A549 treated with dexamethasone at 1 μM for 4 hours (cell line): ENCODE results near the gene KRTAP9-3. TPM values are rescaled to one million over a fixed set of nuclear protein-coding genes. Genes with fewer than 3 reads are reported as not detected.

Experiments used
- total RNA-seq: library from RNA; stranded (reverse); fragments of 200-300 nt; extraction: Qiagen RNA extraction; gene quantifications from 5 replicates; pipeline ENCODE4 v1.2.3, GENCODE V29; 2022

The KRTAP9-3 gene, protein sequence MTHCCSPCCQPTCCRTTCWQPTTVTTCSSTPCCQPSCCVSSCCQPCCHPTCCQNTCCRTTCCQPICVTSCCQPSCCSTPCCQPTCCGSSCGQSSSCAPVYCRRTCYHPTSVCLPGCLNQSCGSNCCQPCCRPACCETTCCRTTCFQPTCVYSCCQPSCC
- not detected in 5 replicates for total RNA-seq

DNA sequence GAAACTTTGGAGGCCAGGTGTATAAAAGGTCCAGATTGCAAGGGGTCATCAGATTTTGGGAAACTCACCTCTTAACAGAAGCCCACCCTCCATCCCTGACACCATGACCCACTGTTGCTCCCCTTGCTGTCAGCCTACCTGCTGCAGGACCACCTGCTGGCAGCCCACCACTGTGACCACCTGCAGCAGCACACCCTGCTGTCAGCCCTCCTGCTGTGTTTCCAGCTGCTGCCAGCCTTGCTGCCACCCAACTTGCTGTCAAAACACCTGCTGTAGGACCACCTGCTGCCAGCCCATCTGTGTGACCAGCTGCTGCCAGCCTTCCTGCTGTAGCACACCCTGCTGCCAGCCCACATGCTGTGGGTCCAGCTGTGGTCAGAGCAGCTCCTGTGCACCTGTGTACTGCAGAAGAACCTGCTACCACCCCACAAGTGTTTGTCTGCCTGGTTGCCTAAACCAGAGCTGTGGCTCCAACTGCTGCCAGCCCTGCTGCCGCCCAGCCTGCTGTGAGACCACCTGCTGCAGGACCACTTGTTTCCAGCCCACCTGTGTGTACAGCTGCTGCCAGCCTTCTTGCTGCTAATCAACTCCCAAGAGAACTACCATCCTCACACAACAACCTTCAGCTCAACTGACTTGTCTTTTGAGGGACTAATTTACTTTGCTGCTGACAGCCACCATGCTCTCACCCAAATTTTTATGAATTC lies at the start of gene KRTAP9-3:
Gene KRTAP9-3, plus strand, starts transcription at position 51 of the 707 bp plus-strand sequence. Its CDS starts 53 bp downstream, at position 104.

DNA sequence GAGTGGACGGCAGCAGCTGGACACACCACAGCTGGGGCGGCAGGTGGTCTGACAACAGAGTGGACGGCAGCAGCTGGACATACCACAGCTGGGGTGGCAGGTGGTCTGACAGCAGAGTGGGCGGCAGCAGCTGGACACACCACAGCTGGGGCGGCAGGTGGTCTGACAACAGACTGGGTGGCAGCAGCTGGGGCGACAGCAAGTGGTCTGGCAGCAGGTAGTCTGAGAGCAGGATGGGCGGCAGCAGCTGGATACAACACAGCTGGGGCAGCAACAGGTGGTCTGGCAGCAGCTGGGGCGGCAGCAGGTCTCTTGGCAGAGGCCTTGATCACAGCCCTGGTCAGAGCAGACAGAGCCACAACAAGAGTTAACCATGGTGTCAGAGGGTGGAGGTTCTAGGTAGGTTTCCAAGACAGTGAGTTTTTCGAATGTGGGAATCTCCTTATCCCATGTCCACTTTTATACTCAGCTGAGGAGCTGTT lies 47.7 kb upstream of the KRTAP9-3 start, which contains the start of gene KRTAP4-1:
Gene KRTAP4-1, minus strand, starts transcription at position 432 of the 482 bp plus-strand sequence. Its CDS starts 57 bp downstream, at position 375.

DNA sequence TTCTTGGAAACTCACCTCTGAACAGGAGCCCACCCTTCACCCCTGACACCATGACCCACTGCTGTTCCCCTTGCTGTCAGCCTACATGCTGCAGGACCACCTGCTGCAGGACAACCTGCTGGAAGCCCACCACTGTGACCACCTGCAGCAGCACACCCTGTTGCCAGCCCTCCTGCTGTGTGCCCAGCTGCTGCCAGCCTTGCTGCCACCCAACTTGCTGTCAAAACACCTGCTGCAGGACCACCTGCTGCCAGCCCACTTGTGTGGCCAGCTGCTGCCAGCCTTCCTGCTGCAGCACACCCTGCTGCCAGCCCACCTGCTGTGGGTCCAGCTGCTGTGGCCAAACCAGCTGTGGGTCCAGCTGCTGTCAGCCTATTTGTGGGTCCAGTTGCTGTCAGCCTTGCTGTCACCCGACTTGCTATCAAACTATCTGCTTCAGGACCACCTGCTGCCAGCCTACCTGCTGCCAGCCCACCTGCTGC lies 42.4 kb upstream of the KRTAP9-3 start, which contains the start of gene KRTAP9-1:
Gene KRTAP9-1, plus strand, starts transcription at position 51 of the 482 bp plus-strand sequence. Its CDS starts 0 bp downstream, at position 51.

DNA sequence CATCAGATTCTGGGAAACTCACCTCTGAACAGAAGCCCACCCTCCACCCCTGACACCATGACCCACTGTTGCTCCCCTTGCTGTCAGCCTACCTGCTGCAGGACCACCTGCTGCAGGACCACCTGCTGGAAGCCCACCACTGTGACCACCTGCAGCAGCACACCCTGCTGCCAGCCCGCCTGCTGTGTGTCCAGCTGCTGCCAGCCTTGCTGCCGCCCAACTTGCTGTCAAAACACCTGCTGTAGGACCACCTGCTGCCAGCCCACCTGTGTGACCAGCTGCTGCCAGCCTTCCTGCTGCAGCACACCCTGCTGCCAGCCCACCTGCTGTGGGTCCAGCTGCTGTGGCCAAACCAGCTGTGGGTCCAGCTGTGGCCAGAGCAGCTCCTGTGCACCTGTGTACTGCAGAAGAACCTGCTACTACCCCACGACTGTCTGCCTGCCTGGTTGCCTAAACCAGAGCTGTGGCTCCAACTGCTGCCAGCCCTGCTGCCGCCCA lies 5.6 kb upstream of the KRTAP9-3 start, which contains the start of gene KRTAP9-2:
Gene KRTAP9-2, plus strand, starts transcription at position 51 of the 498 bp plus-strand sequence. Its CDS starts 7 bp downstream, at position 58.

DNA sequence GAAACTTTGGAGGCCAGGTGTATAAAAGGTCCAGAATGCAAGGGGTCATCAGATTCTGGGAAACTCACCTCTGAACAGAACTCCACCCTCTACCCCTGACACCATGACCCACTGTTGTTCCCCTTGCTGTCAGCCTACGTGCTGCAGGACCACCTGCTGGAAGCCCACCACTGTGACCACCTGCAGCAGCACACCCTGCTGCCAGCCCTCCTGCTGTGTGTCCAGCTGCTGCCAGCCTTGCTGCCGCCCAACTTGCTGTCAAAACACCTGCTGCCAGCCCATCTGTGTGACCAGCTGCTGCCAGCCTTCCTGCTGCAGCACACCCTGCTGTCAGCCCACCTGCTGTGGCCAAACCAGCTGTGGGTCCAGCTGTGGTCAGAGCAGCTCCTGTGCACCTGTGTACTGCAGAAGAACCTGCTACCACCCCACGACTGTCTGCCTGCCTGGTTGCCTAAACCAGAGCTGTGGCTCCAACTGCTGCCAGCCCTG lies 5.7 kb downstream of the KRTAP9-3 start, which contains the start of gene KRTAP9-8:
Gene KRTAP9-8, plus strand, starts transcription at position 51 of the 489 bp plus-strand sequence. Its CDS starts 53 bp downstream, at position 104.

DNA sequence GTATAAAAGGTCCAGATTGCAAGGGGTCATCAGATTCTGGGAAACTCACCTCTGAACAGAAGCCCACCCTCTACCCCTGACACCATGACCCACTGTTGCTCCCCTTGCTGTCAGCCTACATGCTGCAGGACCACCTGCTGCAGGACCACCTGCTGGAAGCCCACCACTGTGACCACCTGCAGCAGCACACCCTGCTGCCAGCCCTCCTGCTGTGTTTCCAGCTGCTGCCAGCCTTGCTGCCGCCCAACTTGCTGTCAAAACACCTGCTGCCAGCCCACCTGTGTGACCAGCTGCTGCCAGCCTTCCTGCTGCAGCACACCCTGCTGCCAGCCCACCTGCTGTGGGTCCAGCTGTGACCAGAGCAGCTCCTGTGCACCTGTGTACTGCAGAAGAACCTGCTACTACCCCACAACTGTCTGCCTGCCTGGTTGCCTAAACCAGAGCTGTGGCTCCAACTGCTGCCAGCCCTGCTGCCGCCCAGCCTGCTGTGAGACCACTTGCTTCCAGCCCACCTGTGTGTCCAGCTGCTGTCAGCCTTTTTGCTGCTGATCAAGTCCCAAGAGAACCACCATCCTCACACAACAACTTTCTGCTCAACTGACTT lies 17.5 kb downstream of the KRTAP9-3 start, which contains the start of gene KRTAP9-4:
Gene KRTAP9-4, plus strand, starts transcription at position 51 of the 604 bp plus-strand sequence. Its CDS starts 34 bp downstream, at position 85.

DNA sequence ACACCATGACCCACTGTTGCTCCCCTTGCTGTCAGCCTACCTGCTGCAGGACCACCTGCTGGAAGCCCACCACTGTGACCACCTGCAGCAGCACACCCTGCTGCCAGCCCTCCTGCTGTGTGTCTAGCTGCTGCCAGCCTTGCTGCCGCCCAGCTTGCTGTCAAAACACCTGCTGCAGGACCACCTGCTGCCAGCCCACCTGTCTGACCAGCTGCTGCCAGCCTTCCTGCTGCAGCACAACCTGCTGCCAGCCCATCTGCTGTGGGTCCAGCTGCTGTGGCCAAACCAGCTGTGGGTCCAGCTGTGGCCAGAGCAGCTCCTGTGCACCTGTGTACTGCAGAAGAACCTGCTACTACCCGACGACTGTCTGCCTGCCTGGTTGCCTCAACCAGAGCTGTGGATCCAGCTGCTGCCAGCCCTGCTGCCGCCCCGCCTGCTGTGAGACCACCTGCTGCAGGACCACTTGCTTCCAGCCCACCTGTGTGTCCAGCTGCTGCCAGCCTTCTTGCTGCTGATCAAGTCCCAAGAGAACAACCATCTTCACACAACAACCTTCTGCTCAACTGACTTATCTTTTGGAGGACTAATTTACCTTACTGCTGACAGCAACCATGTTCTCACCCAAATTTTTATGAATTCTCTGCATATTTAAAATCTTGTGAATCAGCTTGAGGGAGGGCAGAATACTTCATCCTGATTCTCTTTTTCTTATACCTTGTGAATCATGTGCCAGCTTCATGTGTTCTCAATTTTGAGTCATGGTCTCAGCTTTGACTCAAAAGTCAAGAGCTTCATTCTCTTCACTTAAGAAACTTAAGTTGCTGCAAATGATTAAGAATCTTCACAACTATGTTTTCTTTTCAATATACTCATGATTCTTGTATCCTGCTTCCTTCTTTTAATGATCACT lies 23.4 kb downstream of the KRTAP9-3 start, which contains the start of gene KRTAP9-9:
Gene KRTAP9-9, plus strand, starts transcription at position 4 of the 910 bp plus-strand sequence.

DNA sequence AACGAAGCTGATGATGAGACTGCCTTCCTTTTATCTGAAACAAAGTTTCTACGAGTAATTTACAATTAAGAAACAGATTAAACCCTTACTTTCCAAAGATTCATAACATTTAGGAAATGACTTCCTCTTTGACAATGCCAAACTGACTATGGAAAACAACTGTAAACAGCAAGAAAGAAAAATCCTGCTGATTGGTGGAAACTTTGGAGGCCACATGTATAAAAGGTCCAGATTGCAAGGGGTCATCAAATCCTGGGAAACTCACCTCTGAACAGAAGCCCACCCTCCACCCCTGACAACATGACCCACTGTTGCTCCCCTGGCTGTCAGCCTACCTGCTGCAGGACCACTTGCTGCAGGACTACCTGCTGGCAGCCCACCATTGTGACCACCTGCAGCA lies 32.8 kb downstream of the KRTAP9-3 start, which contains the start of gene KRTAP9-6:
Gene KRTAP9-6, plus strand, starts transcription at position 301 of the 400 bp plus-strand sequence. Its CDS starts 0 bp downstream, at position 301.

DNA sequence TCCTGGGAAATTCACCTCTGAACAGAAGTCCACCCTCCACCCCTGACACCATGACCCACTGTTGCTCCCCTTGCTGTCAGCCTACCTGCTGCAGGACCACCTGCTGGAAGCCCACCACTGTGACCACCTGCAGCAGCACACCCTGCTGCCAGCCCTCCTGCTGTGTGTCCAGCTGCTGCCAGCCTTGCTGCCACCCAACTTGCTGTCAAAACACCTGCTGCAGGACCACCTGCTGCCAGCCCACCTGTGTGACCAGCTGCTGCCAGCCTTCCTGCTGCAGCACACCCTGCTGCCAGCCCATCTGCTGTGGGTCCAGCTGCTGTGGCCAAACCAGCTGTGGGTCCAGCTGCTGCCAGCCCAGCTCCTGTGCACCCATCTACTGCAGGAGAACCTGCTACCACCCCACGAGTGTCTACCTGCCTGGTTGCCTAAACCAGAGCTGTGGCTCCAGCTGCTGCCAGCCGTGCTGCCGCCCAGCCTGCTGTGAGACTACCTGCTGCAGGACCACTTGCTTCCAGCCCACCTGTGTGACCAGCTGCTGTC lies 43.5 kb downstream of the KRTAP9-3 start, which contains the start of gene KRTAP9-7:
Gene KRTAP9-7, plus strand, starts transcription at position 51 of the 543 bp plus-strand sequence. Its CDS starts 0 bp downstream, at position 51.

Other genes starting within 250 kb of the KRTAP9-3 start
- gene KRT40, start 248.1 kb upstream of the KRTAP9-3 start, total RNA-seq: not detected in 5 replicates
- not detected in 5 replicates for gene KRTAP3-3, start 238.3 kb upstream of the KRTAP9-3 start, total RNA-seq
- 0.16 to 0.41 TPM (median 0.28 TPM) in 4 of 5 replicates, not detected in the other for gene KRTAP3-2, start 232.5 kb upstream of the KRTAP9-3 start, total RNA-seq
- not detected in 5 replicates for gene KRTAP3-1, start 223.3 kb upstream of the KRTAP9-3 start, total RNA-seq
- gene KRTAP1-5, start 205.2 kb upstream of the KRTAP9-3 start, total RNA-seq: not detected in 5 replicates
- gene KRTAP1-4, start 202.3 kb upstream of the KRTAP9-3 start, total RNA-seq: not detected in 5 replicates
- gene KRTAP1-3, start 197.6 kb upstream of the KRTAP9-3 start, total RNA-seq: not detected in 5 replicates
- gene KRTAP1-1, start 191.0 kb upstream of the KRTAP9-3 start, total RNA-seq: not detected in 5 replicates
- not detected in 5 replicates for gene KRTAP2-1, start 185.1 kb upstream of the KRTAP9-3 start, total RNA-seq
- gene KRTAP2-2, start 177.2 kb upstream of the KRTAP9-3 start, total RNA-seq: not detected in 5 replicates
- gene KRTAP2-3, start 172.3 kb upstream of the KRTAP9-3 start, total RNA-seq: 0.18 TPM in 1 of 5 replicates, not detected in the others
- not detected in 5 replicates for gene KRTAP2-4, start 166.6 kb upstream of the KRTAP9-3 start, total RNA-seq
- gene KRTAP4-7, start 148.3 kb upstream of the KRTAP9-3 start, total RNA-seq: not detected in 5 replicates
- gene KRTAP4-8, start 134.3 kb upstream of the KRTAP9-3 start, total RNA-seq: not detected in 5 replicates
- gene KRTAP4-16, start 130.2 kb upstream of the KRTAP9-3 start, total RNA-seq: not detected in 5 replicates
- gene KRTAP4-9, start 127.1 kb upstream of the KRTAP9-3 start, total RNA-seq: not detected in 5 replicates
- not detected in 5 replicates for gene KRTAP4-11, start 114.1 kb upstream of the KRTAP9-3 start, total RNA-seq
- not detected in 5 replicates for gene KRTAP4-12, start 108.3 kb upstream of the KRTAP9-3 start, total RNA-seq
- not detected in 5 replicates for gene KRTAP4-6, start 91.9 kb upstream of the KRTAP9-3 start, total RNA-seq
- not detected in 5 replicates for gene KRTAP4-5, start 82.6 kb upstream of the KRTAP9-3 start, total RNA-seq
- not detected in 5 replicates for gene KRTAP4-4, start 71.7 kb upstream of the KRTAP9-3 start, total RNA-seq
- not detected in 5 replicates for gene KRTAP4-3, start 64.2 kb upstream of the KRTAP9-3 start, total RNA-seq
- not detected in 5 replicates for gene KRTAP4-2, start 54.2 kb upstream of the KRTAP9-3 start, total RNA-seq
- 0.14 to 0.25 TPM (median 0.24 TPM) in 3 of 5 replicates, not detected in the others for gene KRTAP4-1, start 47.5 kb upstream of the KRTAP9-3 start, total RNA-seq
- not detected in 5 replicates for gene KRTAP9-1, start 42.6 kb upstream of the KRTAP9-3 start, total RNA-seq
- not detected in 5 replicates for gene KRTAP9-2, start 5.8 kb upstream of the KRTAP9-3 start, total RNA-seq
- gene KRTAP9-8, start 5.5 kb downstream of the KRTAP9-3 start, total RNA-seq: not detected in 5 replicates
- not detected in 5 replicates for gene KRTAP9-4, start 17.2 kb downstream of the KRTAP9-3 start, total RNA-seq
- gene KRTAP9-9, start 22.9 kb downstream of the KRTAP9-3 start, total RNA-seq: not detected in 5 replicates
- not detected in 5 replicates for gene KRTAP9-6, start 32.9 kb downstream of the KRTAP9-3 start, total RNA-seq
- not detected in 5 replicates for gene KRTAP9-7, start 43.2 kb downstream of the KRTAP9-3 start, total RNA-seq
- gene KRTAP29-1, start 70.4 kb downstream of the KRTAP9-3 start, total RNA-seq: not detected in 5 replicates
- gene KRTAP16-1, start 76.9 kb downstream of the KRTAP9-3 start, total RNA-seq: not detected in 5 replicates
- not detected in 5 replicates for gene KRTAP17-1, start 83.3 kb downstream of the KRTAP9-3 start, total RNA-seq
- not detected in 5 replicates for gene KRT33A, start 118.4 kb downstream of the KRTAP9-3 start, total RNA-seq
- not detected in 5 replicates for gene KRT33B, start 137.4 kb downstream of the KRTAP9-3 start, total RNA-seq
- 0.18 to 0.53 TPM (median 0.21 TPM) in 5 replicates for gene KRT34, start 149.9 kb downstream of the KRTAP9-3 start, total RNA-seq
- gene KRT31, start 165.2 kb downstream of the KRTAP9-3 start, total RNA-seq: 0.05 TPM in 1 of 5 replicates, not detected in the others
- not detected in 5 replicates for gene KRT37, start 192.1 kb downstream of the KRTAP9-3 start, total RNA-seq
- not detected in 5 replicates for gene KRT38, start 208.5 kb downstream of the KRTAP9-3 start, total RNA-seq
- gene KRT32, start 234.9 kb downstream of the KRTAP9-3 start, total RNA-seq: 0.05 to 0.07 TPM (median 0.06 TPM) in 3 of 5 replicates, not detected in the others
- gene KRT35, start 248.7 kb downstream of the KRTAP9-3 start, total RNA-seq: not detected in 5 replicates